Measurements from ENCODE around the gene DNAJC2.
A peak's percentile ranks its signal among the peaks of the same experiment; 100 is the strongest.

Gene DNAJC2

GRCh38 chr7:103344453-103345149 is at the start of gene DNAJC2:
DNAJC2 (minus strand) TSS chr7:103344767; CDS start chr7:103344622, 145 bp downstream.
- peak; percentile 71 for DNase-seq (ENCODE audit: low read depth)

GRCh38 chr7:103391976-103392375 is 47.4 kb upstream of the DNAJC2 start:
- no peak for DNase-seq (ENCODE audit: low read depth)

GRCh38 chr7:103391150-103391549 is 46.6 kb upstream of the DNAJC2 start:
- DNase-seq (ENCODE audit: low read depth): no peak

GRCh38 chr7:103389263-103389662 is 44.7 kb upstream of the DNAJC2 start:
- DNase-seq (ENCODE audit: low read depth): no peak

- DNase-seq (ENCODE audit: low read depth): no peak
Measured at GRCh38 chr7:103388469-103389140, 44.0 kb upstream of the DNAJC2 start.

- DNase-seq (ENCODE audit: low read depth): no peak
Measured at GRCh38 chr7:103387242-103387641, 42.7 kb upstream of the DNAJC2 start.

GRCh38 chr7:103382032-103382402 is 37.5 kb upstream of the DNAJC2 start:
- DNase-seq (ENCODE audit: low read depth): no peak

GRCh38 chr7:103381280-103382031 is 36.9 kb upstream of the DNAJC2 start:
- no peak for DNase-seq (ENCODE audit: low read depth)

- no peak for DNase-seq (ENCODE audit: low read depth)
Measured at GRCh38 chr7:103380395-103381191, 36.0 kb upstream of the DNAJC2 start.

- no peak for DNase-seq (ENCODE audit: low read depth)
Measured at GRCh38 chr7:103379270-103379975, 34.9 kb upstream of the DNAJC2 start.

- no peak for DNase-seq (ENCODE audit: low read depth)
Measured at GRCh38 chr7:103373866-103374643, 29.5 kb upstream of the DNAJC2 start.

- DNase-seq (ENCODE audit: low read depth): no peak
Measured at GRCh38 chr7:103369432-103369831, 24.9 kb upstream of the DNAJC2 start.

- no peak for DNase-seq (ENCODE audit: low read depth)
Measured at GRCh38 chr7:103349805-103350204, 5.2 kb upstream of the DNAJC2 start.

GRCh38 chr7:103348959-103349358 is 4.4 kb upstream of the DNAJC2 start:
- no peak for DNase-seq (ENCODE audit: low read depth)

GRCh38 chr7:103348452-103348851 is 3.9 kb upstream of the DNAJC2 start:
- DNase-seq (ENCODE audit: low read depth): no peak

- DNase-seq (ENCODE audit: low read depth): peak; percentile 68
Measured at GRCh38 chr7:103347507-103348267, 3.1 kb upstream of the DNAJC2 start, which contains the start of gene PSMC2. PSMC2 (plus strand) TSS chr7:103347643; CDS start chr7:103347712, 69 bp downstream.

- DNase-seq (ENCODE audit: low read depth): no peak
Measured at GRCh38 chr7:103346396-103346795, 1.8 kb upstream of the DNAJC2 start.

- no peak for DNase-seq (ENCODE audit: low read depth)
Measured at GRCh38 chr7:103343758-103344452, 662 bp downstream of the DNAJC2 start.

- DNase-seq (ENCODE audit: low read depth): no peak
Measured at GRCh38 chr7:103343332-103343731, 1.2 kb downstream of the DNAJC2 start.

Measured in stimulated activated CD8-positive, alpha-beta memory T cell treated with anti-CD3 and anti-CD28 coated beads, Interleukin-15, amount 100 ng/mL, for 1 hour (primary cell).